Loucy (cell line): ENCODE data around the gene PAX3.

Source experiments
- EZH2phosphoT487 ChIP-seq: fragments of 200-600 bp; IDR thresholded peaks from 2 replicates; pipeline ENCODE4 v1.6.1; 2018; ENCODE audit warnings: antibody characterized with exemption, mild to moderate bottlenecking, moderate library complexity, borderline replicate concordance
- TF ChIP-seq, protein P1 (sequence below): fragments of 200-600 bp; sonication (generic); conservative IDR thresholded peaks from 2 replicates; pipeline ENCODE4 v1.5.1; 2014; ENCODE audit warnings: mild to moderate bottlenecking, antibody characterized with exemption, low read length

DNA sequence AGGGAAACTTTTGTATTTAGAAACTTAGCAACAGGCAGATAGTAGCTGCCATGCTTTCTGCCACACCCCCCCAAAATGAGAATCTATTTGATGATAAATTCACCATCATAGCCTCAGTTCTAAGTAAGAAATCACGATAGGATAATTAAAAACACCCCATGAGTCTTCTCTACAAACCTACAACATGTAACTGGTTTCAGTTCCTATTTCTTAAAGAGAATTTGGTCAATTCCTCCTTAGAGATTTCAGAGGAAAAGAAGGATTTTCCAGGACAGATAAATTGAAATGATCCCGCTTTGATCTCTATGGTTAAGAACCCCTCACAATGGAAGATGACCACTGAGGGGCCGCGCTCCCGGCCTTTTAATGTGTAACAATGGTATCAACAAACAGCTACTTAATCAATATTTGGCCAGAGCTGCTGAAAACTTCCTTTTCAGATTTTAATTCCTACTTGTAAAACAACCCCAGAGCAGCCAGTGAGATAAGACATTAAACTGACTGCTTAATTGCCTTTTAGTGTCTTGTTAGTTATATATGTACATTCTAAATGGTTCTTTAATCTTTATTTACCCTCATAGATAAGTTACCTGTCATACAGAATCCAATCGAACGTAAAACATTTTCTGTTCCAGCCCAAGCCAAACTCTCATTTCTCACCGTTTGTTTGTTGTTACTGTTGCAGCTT is 10.1 kb downstream of the PAX3 start:
- TF ChIP-seq, protein P1, sequence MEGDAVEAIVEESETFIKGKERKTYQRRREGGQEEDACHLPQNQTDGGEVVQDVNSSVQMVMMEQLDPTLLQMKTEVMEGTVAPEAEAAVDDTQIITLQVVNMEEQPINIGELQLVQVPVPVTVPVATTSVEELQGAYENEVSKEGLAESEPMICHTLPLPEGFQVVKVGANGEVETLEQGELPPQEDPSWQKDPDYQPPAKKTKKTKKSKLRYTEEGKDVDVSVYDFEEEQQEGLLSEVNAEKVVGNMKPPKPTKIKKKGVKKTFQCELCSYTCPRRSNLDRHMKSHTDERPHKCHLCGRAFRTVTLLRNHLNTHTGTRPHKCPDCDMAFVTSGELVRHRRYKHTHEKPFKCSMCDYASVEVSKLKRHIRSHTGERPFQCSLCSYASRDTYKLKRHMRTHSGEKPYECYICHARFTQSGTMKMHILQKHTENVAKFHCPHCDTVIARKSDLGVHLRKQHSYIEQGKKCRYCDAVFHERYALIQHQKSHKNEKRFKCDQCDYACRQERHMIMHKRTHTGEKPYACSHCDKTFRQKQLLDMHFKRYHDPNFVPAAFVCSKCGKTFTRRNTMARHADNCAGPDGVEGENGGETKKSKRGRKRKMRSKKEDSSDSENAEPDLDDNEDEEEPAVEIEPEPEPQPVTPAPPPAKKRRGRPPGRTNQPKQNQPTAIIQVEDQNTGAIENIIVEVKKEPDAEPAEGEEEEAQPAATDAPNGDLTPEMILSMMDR = no peak
- TF ChIP-seq EZH2phosphoT487 = no peak
